Hepatic stellate cell (primary cell): ENCODE measurements around the gene PLEKHA1.

ENCODE experiments used
- DNase-seq: peaks from one replicate; pipeline ENCODE4 v3.0.0; 2011; ENCODE audit warnings: low spot score

Gene PLEKHA1

DNA sequence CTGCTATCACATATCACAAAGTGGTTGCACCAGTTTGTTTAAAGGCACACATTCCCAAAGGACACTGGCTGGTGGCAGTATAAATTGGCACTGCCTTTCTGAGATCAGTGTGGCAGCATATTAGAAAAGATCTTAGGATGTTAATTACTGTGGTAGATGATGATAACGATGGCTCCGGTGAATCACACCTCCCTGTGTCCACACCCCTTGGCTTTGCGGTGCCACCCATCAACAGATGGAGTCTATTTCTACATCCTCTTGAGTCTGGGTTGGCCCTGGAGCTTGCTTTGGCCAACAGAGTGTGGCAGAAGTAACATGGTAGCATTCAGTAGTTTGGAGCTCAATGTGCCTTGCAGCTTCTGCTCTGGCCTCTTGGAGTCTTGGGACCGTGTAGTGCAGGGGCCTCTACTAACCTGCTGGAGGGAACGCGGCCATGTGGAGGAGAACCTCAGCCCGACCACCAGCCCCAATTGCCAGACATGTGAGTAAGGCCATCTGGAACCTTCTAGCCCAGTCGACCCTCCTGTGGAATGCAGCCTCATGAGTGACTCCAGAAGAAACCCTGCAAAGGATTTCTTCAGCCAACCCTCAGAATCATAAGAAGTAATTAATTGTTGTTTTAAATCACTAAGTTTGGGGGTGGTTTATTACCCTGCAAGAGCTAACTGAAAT lies 27.2 kb upstream of the PLEKHA1 start:
- DNase-seq = no peak

DNA sequence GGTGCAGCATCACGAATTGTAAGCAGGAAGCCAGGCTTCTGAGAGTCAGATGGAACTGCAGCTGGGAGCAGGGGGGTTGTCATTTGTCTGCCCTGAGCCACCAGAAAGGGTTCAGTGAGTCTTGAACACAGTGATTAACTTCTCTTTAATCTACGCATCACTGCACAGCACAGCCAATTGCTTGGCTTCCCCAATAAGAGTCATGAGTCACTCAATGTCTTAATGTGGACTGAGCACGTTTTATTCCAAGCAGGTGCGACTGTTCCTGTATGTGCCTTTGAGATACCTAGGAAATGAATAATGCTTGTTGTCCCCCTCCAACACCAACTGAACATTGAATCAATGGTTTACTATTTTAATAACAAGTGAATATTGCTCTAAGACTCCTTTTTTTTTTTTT lies 26.0 kb upstream of the PLEKHA1 start:
- DNase-seq = no peak

DNA sequence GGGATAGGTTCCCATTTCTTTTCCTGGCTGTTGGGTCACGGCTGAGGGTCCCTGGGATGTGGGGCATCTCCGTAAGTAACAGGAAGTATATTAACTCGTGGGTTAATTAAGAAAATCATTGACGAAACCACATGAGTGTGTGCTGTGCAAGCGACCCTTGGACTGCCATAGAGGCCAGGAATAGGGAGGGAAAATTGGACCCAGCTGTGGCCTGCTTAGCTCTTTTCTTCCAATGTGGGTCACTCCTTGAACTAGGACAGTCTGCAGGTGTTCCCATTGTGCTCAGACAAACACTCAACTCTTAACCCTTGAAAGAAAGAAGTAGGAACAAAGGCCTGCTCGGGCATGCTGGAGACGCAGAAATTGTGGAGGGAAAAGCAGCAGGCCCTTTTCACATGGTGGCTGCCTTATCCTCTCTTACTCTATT lies 25.6 kb upstream of the PLEKHA1 start:
- DNase-seq = no peak

DNA sequence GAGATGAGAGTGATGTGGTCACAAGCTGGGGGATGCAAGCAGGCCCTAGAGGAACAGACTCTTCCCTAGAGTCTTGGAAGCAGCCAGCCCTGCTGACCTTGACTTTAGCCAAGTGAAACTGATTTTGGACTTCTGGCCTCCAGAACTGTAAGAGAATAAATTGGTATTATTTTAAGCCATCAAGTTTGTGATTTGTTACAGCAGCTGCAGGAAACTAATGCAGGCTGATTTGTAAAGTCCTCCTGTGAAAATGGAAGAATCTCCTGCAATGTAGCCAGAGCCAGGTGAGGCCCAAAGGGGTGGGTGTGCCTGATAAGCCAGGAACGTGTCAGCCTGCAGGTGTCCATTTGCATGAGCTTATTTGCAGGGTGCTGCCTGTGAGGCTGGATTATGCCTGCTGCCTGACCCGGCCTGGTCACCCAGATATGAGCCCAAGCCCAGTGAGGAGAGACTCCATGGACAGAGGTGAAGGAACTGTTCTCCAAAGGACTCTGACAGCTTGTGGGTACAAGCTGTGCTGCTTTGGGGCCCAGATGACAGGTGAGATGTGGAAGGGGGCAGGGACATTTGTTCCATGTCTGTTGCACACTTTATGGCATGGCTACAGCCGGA lies 24.6 kb upstream of the PLEKHA1 start:
- no peak for DNase-seq

DNA sequence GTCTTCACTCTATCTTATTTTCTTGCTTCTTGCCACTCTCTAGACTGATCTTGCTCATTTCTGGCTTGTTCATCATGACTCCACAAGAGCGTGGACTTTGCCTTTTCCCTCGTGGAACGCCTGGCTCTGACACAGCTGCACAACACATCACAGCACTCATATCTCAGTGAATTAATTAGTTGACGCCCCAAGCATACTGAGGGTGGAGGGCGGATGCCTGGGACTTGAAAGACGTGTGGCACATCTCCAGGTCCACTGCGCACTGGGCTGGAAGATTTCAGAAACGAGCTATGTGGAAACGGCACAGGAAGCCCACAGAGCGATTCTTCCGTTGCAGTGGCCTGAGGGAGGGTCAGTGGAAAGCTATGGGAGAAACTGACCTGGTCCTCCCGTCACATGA lies 23.6 kb upstream of the PLEKHA1 start:
- DNase-seq = no peak

DNA sequence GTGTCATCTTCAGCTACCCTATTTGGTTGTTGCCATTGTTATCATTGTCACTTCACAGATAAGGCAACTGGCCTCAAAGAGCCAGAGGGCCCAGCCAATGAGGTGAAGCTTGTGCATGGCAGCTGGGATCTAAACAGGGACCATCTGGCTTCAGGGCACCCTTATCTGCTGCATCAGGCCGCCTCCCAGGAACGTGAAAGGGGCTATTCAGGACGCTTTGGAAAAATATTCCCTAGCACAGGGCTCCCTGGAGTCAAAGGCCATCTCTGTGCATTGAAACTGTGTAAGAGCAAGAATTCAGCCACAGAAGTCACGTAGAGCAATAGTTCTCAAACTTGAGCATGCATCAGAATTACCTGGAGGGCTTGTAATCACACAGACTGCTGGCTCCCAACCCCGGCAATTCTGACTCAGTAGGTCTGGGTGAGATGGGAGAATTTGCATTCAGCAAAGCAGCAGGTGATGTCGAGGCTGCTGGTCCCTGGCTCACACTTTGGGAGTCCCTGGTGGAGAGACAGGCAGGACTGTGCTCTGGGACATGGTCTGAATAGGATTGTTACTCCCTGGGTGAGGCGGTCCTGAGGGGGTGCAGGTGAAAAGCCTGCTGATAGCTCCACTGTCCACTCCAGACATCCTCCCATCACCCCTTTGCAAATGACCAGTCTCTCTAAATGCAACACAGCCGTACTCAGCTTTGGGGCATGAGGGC lies 21.5 kb upstream of the PLEKHA1 start:
- DNase-seq = no peak

DNA sequence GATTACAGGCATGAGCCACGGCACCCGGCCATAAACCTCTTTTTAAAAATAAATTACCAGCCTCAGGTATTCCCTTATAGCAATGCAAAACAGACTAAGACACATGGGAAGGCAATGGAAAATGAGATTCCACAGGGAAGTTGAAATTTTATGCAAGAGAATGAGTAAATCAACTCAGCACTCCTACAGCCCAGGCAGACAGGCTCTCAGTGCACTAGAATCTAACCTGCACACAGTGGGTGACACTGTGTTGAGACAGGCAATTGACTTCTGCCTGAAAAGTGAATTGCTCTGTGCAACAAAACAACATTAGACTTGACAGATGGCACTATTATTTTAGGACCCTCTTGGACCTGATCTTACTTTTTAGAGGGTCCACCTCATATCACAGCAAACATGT lies 20.1 kb upstream of the PLEKHA1 start:
- DNase-seq = no peak

DNA sequence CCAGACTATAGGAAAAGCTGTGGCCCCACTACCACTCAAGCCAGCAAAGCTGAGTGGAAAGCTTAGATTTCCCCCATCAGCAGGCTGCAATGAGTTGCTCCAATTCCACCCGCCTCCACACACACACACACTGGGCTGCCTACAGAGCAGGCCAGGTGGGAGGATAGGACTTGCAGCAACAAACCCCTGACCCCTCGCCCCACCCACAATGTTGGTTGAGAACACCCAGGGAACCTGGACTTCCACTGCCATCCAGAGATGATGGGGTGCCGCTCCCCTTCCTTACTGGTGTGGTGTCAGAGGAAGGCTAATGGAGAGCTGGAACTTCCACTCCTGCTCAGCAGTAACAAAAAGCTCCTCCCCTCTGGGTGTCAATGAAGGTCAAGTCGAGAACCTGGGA lies 16.8 kb upstream of the PLEKHA1 start:
- no peak for DNase-seq

DNA sequence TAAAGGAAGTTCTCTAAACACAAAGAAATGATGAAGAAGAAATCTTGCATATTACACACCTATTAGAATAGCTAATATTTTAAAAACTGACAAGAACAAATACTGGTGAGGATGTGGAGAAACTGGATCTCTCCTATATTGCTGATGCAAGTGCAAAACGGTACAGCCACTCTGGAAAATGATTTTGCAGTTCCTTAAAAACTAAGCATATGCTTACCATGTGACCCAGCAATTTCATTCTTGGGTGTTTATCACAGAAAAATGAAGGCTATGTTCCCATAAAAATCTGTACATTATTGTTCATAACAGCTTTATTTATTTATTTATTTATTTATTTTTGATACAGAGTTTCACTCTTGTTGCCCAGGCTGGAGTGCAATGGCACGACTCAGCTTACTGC lies 14.9 kb upstream of the PLEKHA1 start:
- DNase-seq = no peak

DNA sequence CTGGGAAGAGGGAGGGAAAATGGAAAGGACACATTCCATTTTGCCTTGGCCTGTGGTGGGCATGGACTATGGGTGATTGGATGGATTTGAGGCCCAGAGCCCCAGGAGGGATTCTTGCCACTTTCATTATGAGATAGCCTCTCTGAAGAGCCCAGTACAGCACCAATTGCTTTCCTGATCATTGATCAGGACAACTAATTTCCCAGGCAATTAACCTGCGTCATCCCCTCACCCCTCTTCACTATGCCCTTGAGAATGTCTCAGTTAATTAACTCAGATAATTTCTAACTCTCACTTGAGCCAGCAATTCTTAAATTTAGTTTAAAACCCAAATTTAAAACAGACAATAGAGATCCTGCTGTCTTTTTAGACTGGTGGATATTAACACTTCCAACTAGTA lies 13.5 kb upstream of the PLEKHA1 start:
- DNase-seq = no peak

DNA sequence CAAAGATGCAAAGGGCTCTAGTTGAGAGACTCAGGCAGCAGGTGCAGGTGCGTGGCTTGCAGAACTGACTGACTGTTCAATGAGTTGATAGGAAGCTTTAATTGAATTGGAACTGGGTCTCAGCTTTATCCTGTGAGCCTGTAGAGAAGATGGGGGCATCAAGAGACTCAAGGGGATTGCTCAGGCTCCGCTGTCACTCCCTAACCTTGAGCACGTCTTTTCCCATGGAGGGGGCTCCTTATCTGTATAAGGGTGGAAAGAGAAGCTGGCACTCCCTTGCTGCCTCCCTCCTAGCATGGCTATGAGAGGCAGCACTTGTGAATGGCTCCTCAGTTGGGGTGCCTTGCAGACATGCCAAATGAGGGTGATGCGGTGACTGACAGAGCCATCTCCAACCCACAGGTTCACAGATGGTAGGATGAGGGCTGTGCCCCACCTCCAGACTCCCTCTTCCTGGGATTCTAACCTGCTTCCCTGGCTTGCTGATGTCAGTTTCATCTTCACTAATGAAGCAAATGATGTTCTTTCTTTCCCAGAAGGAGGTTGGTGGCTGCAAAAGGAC lies 12.4 kb upstream of the PLEKHA1 start:
- no peak for DNase-seq

DNA sequence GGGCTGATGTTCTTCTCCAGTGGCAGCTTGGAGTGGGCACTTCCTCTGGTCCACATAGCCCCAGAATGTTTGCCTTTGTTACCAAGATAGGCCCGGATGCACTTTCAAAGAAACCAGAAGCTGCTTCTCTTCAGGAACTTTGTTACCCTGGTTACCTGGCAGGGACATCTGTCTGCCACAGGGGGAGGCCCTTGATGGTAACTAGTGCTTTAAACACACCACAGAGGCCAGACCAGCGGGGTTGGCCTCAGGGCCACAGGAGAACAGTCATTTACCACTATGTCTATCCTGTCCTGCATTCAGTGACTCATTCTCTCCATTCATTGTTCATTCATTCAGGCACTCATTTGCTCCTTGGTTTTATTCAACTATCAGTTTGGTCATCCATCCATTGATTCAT lies 11.9 kb upstream of the PLEKHA1 start:
- no peak for DNase-seq

DNA sequence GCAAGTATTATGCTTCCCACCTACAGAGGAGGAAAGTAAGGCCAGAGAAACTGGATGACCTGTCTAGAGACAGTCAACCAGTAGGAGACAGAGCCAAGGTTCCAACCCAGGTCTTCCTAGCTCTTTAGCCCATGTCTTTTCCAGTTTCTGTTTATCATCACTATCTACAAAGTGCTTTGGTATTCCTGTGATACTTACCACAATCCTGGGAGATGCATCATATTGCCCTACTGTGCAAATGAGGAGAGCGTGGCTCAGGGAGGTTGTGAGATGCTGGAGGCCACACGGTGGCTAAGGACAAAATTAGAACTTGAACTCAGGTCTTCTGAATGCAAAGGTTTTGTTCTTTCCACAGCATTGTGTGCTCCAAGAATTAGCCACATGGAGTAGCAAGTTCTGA lies 11.2 kb upstream of the PLEKHA1 start:
- DNase-seq = no peak

DNA sequence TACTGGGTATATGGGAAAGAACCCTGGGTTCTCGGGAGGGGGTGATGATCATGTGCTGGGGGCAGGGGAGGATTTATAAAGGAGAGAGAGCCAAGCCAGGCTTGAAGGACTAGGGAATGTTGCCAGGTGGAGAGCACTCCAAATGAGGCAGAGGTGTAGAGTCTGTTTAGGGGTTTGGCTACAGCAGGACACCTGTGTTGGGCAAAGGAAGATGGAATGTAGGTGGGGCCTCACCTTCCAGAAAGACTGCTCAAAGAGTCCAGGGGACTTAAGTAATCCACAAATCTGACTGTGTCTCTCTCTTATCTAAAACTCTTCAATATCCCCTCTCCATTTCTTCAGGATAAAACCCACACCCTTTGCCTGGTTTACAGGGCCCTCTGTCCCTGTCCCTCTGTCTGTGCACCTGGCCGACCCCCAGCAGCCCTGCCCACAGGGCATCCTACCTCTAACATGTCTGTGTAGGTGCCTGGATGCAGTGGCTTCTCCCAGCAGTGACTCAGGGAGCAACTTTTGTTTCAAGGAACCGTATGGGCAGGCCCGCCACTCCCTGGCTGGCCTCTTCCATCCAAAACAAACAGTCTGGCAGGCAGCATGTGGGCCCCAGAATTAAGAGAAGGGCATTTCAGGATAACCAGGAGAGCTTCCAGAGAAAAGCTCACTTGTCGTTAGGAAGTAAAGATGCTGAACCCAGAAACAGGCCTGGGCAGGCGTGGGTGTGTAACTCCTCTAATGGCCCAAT lies 10.6 kb upstream of the PLEKHA1 start:
- no peak for DNase-seq

DNA sequence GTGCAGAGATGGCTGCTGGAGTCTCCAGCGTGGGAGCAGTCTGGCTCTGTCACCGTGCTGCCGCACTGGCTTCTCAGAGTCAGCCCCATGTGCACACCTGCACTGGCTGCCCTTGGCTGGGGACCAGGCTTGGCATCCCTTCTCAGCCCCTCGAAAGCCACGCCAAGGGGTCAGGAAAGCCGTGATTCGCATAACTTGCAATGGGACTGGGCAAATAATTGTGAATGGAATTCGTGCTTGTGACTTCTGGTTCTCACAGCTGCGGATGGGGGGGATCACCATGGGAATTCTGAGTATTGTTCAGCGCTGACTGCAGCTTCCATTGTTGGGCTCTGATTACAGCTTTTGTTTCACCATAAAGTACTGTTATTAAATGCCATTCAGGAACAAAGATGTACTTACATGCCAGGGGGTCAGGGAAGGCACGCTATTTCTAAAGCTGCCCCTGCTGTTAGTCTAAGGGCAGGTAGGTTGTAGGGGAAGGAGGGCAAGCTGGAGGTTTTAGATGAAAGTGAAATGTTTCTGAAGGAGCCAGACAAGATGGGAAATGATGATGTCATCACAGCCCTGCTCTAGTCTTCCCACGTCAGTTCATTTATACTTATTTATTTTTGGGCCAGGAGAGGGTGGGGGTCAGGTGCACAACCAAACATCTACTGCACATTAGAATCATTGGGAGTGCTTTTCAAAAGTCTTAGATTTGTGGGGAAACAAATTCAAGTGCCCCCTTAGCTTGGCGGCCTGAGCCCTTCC lies 5.8 kb upstream of the PLEKHA1 start:
- DNase-seq = no peak

DNA sequence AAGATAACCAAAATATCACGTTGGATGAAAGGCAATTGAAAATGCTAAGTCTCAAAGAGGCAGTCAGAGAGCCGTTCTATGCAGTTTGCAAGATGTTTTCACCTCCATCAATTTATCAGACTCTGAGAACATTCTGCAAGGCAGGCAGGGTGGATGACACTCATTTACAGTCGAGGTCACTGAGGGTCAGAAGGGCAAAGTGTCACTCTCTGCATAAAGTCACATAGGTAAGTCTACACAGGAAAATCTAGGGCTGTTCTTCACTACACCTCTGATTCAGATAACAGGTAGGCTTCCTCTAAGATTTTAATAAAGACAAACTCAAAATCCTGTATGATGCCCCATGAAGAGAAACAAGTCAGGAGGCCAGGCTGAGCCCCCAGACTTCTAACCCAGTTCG lies 1.4 kb upstream of the PLEKHA1 start:
- DNase-seq = no peak

DNA sequence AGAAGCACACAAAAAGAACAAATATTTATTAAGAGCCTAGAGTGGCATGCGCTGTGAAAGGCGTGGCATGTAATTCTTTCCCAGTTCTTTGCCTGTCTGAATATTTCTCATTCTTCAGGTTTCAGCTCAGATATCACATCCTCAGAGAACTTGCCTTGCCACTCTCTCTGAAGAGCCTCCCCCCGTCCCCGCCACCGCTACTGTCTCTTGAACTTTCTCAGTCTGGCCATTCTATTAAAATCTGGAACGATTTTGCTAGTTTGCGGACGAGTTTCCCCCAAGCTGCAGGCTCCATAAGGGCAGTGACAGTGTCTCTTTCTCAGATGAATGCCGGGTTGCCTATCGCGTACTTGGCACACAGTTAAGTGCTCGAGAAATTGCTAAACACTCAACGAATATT lies 787 bp upstream of the PLEKHA1 start:
- peak; percentile 16 for DNase-seq

DNA sequence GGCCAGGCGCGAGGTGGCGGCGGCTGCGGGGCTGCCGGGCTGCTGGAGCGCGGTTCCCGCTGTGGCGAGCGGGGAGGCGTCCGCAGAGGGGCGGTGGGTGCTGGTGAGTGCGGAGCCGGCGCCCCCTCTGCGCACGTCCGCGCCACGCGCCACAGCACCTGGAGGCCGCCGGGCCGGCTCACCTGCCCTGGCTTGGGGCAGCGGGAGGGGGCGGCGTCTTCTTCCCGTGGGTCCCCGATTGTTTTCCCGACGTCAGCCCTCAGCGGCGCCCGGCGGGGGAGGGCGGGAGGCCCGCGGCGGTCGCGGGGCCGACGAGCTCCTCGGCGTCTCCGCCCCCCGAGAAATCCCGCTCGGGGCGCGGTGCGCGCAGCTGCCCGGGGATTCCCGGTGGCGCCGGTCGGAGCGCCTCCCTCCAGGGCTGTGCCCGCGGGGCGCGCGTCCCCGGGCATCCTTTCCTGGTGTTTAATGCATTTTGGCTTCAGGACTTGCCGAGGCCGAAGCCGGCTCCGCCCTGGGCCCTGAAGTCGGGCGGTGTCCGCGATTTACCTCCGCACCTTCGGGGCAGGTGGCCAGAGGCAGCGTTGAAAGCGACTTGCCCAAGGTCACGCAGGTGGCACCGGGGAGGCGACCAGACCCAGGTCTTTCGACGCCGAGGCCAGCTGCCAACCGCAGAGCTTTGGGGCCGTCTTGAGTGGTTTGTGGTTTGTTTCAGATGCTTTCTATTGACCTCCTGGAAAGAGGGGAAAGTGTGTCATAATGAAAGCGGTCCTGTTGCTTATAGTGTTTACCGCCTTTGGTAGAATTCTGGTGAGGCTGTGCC lies 561 bp downstream of the PLEKHA1 start:
- DNase-seq = peak; percentile 48

DNA sequence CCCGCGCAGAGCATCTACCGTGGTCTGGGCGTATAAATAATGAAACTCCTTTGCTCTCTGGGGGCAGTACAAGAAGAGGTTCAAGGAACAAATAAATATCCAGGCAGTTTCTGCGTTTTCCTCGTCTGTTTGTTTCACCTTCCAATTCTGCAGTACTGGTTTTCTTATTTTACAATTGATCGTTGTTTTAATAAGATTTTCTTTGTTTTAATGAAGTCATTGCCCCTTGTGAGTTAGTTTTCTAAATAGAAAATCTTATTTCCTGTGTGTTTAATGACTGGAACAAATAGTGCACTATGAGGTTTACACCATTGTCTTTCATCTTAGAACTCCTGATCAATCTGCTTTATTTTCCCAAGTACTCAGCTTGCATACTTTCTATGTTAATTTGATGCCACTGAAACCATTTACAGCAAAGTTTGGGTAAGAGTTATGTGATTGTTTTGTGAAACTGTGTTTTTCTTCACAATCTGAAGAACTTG lies 1.2 kb downstream of the PLEKHA1 start:
- DNase-seq = no peak

DNA sequence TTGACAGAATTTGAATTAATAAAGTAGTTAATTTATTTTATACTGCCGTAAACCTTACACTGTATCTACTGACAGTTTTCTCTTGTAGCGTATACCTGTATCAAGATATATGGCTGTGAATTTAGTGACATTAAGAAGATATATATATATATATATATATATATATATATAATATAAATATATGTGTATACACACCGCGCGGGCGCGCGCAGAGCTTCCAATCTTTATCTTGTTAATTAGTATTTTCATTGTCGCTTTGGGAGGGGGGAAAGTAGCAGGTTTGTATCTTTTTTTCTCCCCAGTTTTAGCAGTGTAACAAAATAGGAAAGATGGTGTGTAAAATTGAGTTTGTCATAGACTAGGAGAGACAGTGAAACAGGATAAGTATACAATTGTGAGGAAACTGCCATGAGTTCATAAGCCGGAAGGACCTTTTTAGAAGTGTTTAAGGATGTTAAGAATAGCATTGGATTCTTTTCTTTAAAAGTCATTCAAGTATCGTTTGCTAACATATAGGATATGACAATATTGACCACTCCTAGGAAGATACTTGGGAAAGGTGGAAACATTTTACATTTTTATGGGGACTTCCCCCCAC lies 2.0 kb downstream of the PLEKHA1 start:
- no peak for DNase-seq
